ENCODE data around the gene STAC3.

GRCh38 chr12:57207731-57208630, 43.0 kb downstream of the STAC3 start:
- TF ChIP-seq NFRKB (IDR thresholded peaks at IDR 0.05): no peak
- TF ChIP-seq ELF4 (IDR thresholded peaks at IDR 0.05): no peak
- TF ChIP-seq SUZ12 (IDR thresholded peaks at IDR 0.05): no peak
- no peak for TF ChIP-seq ARNT (IDR thresholded peaks at IDR 0.05)

Data from HEK293T (cell line).